H9 (cell line): ENCODE results near the gene ERVW-1. TPM values are rescaled to one million over a fixed set of nuclear protein-coding genes. Genes with fewer than 3 reads are reported as not detected.

Source experiments
- DNase-seq: peaks from one replicate; pipeline ENCODE4 v3.0.0-alpha.2; 2017
- H2AFZ ChIP-seq: one replicate; pipeline ENCODE4 v1.6.1; 2013; ENCODE audit warnings: mild to moderate bottlenecking, low read length, control low read depth, moderate library complexity
- H2AK5ac ChIP-seq: 2 replicates; pipeline ENCODE4 v1.6.1; 2013; ENCODE audit warnings: low read length, control low read depth, mixed read lengths; ENCODE audit not compliant: insufficient read length
- H2BK120ac ChIP-seq: one replicate; pipeline ENCODE4 v1.6.1; 2013; ENCODE audit warnings: low read depth, mild to moderate bottlenecking, low read length, control low read depth, inconsistent platforms; ENCODE audit not compliant: poor library complexity, severe bottlenecking
- H2BK12ac ChIP-seq: 2 replicates; pipeline ENCODE4 v1.6.1; 2013; ENCODE audit warnings: low read length, control low read depth, mixed read lengths, low read depth; ENCODE audit not compliant: insufficient read length
- H2BK15ac ChIP-seq: 2 replicates; pipeline ENCODE4 v1.6.1; 2013; ENCODE audit warnings: low read depth, low read length, control low read depth
- H2BK20ac ChIP-seq: one replicate; pipeline ENCODE4 v1.6.1; 2013; ENCODE audit warnings: low read depth, mild to moderate bottlenecking, low read length, control low read depth, inconsistent platforms; ENCODE audit not compliant: poor library complexity, severe bottlenecking
- H2BK5ac ChIP-seq: 2 replicates; pipeline ENCODE4 v1.6.1; 2013; ENCODE audit warnings: low read length, control low read depth, mixed read lengths; ENCODE audit not compliant: insufficient read length
- H3K14ac ChIP-seq: 2 replicates; pipeline ENCODE4 v1.6.1; 2013; ENCODE audit warnings: low read length, control low read depth; ENCODE audit not compliant: insufficient read depth
- H3K18ac ChIP-seq: 2 replicates; pipeline ENCODE4 v1.6.1; 2013; ENCODE audit warnings: low read depth, mild to moderate bottlenecking, mixed read lengths, low read length, control low read depth; ENCODE audit not compliant: insufficient read length
- H3K23ac ChIP-seq: 2 replicates; pipeline ENCODE4 v1.6.1; 2013; ENCODE audit warnings: low read length, control low read depth, mixed read lengths, low read depth; ENCODE audit not compliant: insufficient read length
- H3K23me2 ChIP-seq: 2 replicates; pipeline ENCODE4 v1.6.1; 2013; ENCODE audit warnings: low read depth, mild to moderate bottlenecking, mixed read lengths, low read length, control low read depth; ENCODE audit not compliant: insufficient read length, poor library complexity, severe bottlenecking
- H3K27ac ChIP-seq: 2 replicates; pipeline ENCODE4 v1.5.1; 2013; ENCODE audit warnings: low read length, control low read depth, mixed read lengths, low read depth; ENCODE audit not compliant: insufficient read length
- H3K27me3 ChIP-seq: 2 replicates; pipeline ENCODE4 v1.6.1; 2013; ENCODE audit warnings: low read length, control low read depth, inconsistent platforms; ENCODE audit not compliant: insufficient read depth
- H3K4ac ChIP-seq: 2 replicates; pipeline ENCODE4 v1.6.1; 2013; ENCODE audit warnings: low read depth, mild to moderate bottlenecking, control low read depth, inconsistent platforms, low read length, moderate library complexity
- H3K4me1 ChIP-seq: 2 replicates; pipeline ENCODE4 v1.6.1; 2013; ENCODE audit warnings: low read length, control low read depth, inconsistent platforms; ENCODE audit not compliant: insufficient read depth
- H3K4me2 ChIP-seq: 2 replicates; pipeline ENCODE4 v1.6.1; 2013; ENCODE audit warnings: low read length, control low read depth, mixed read lengths; ENCODE audit not compliant: insufficient read length, insufficient read depth
- H3K56ac ChIP-seq: 2 replicates; pipeline ENCODE4 v1.6.1; 2013; ENCODE audit warnings: low read depth, mild to moderate bottlenecking, mixed read lengths, low read length, control low read depth; ENCODE audit not compliant: insufficient read length
- H3K79me1 ChIP-seq: 2 replicates; pipeline ENCODE4 v1.6.1; 2013; ENCODE audit warnings: low read depth, mild to moderate bottlenecking, moderate library complexity, low read length, control low read depth, inconsistent platforms; ENCODE audit not compliant: insufficient read depth, poor library complexity, severe bottlenecking
- H3K79me2 ChIP-seq: 2 replicates; pipeline ENCODE4 v1.6.1; 2013; ENCODE audit warnings: low read length, control low read depth, inconsistent platforms; ENCODE audit not compliant: insufficient read depth
- H3K9ac ChIP-seq: 2 replicates; pipeline ENCODE4 v1.6.1; 2013; ENCODE audit warnings: low read length, control low read depth, mixed read lengths; ENCODE audit not compliant: insufficient read length; ENCODE audit errors: extremely low read depth
- H3K9me3 ChIP-seq: one replicate; pipeline ENCODE4 v1.6.1; 2013; ENCODE audit warnings: low read depth, low read length, inconsistent platforms; ENCODE audit not compliant: control insufficient read depth
- H3T11ph ChIP-seq: one replicate; pipeline ENCODE4 v1.6.1; 2013; ENCODE audit warnings: mild to moderate bottlenecking, low read length, control low read depth, inconsistent platforms
- H4K20me1 ChIP-seq: one replicate; pipeline ENCODE4 v1.6.1; 2013; ENCODE audit not compliant: control insufficient read depth, insufficient read length, insufficient read depth
- H4K5ac ChIP-seq: 2 replicates; pipeline ENCODE4 v1.6.1; 2013; ENCODE audit warnings: low read depth, mild to moderate bottlenecking, mixed read lengths, low read length, control low read depth; ENCODE audit not compliant: insufficient read length
- H4K8ac ChIP-seq: replicated peaks from 2 replicates; pipeline ENCODE4 v1.6.1; 2013; ENCODE audit warnings: low read length, control low read depth, mixed read lengths, low read depth; ENCODE audit not compliant: insufficient read length
- H4K91ac ChIP-seq: 2 replicates; pipeline ENCODE4 v1.6.1; 2013; ENCODE audit warnings: low read depth, mild to moderate bottlenecking, moderate library complexity, mixed read lengths, low read length, control low read depth; ENCODE audit not compliant: insufficient read length
- H3K27ac Mint-ChIP-seq, 3 experiments: 2 replicates in 2 of 3; 3 replicates in 1 of 3; pipeline ENCODE4 v1.8.0; 2020 to 2021; ENCODE audit warnings: mixed read lengths in 3 of 3, mild to moderate bottlenecking in 1 of 3, moderate library complexity in 1 of 3
- H3K27me3 Mint-ChIP-seq: 2 replicates; pipeline ENCODE4 v1.8.0; 2021; ENCODE audit warnings: low read depth, mild to moderate bottlenecking, moderate library complexity, mixed read lengths
- H3K36me3 Mint-ChIP-seq, 3 experiments: 2 replicates in 2 of 3; 3 replicates in 1 of 3; pipeline ENCODE4 v1.8.0; 2020 to 2021; ENCODE audit warnings: low read depth in 3 of 3, mixed read lengths in 3 of 3; ENCODE audit not compliant: insufficient read depth in 1 of 3
- H3K4me1 Mint-ChIP-seq, 2 experiments: 2 replicates each; pipeline ENCODE4 v1.8.0; 2020; ENCODE audit warnings: mixed read lengths in 2 of 2
- H3K4me3 Mint-ChIP-seq, 2 experiments: 2 replicates in 1 of 2; 3 replicates in 1 of 2; pipeline ENCODE4 v1.8.0; 2020 to 2021; ENCODE audit warnings: mild to moderate bottlenecking in 2 of 2, mixed read lengths in 2 of 2, moderate library complexity in 1 of 2
- H3K9me3 Mint-ChIP-seq, 2 experiments: 2 replicates in 1 of 2; 3 replicates in 1 of 2; pipeline ENCODE4 v1.8.0; 2020; ENCODE audit warnings: mild to moderate bottlenecking in 2 of 2, mixed read lengths in 2 of 2, moderate library complexity in 1 of 2
- WGBS: extraction: QIAGEN DNeasy Blood & Tissue Kit; methylation state at CpG from one replicate; pipeline ENCODE4 v1.1.7; 2013; ENCODE audit warnings: missing lambda C conversion rate, low lambda C conversion rate, mixed read lengths; ENCODE audit not compliant: insufficient read length; ENCODE audit errors: extremely low coverage; 5-methylcytosine and 5-hydroxymethylcytosine counted together
- total RNA-seq: library from RNA; stranded (reverse); gene quantifications from 2 replicates; pipeline ENCODE4 v1.2.1, GENCODE V29; 2021
- TF ChIP-seq, protein P1 (sequence below): fragments of 200-600 bp; sonication (generic); conservative IDR thresholded peaks from 3 replicates; pipeline ENCODE4 v1.8.0; 2021; ENCODE audit warnings: antibody characterized with exemption, mild to moderate bottlenecking

The ERVW-1 gene
- total RNA-seq, 1 experiment from 2014 or later = not detected

DNA sequence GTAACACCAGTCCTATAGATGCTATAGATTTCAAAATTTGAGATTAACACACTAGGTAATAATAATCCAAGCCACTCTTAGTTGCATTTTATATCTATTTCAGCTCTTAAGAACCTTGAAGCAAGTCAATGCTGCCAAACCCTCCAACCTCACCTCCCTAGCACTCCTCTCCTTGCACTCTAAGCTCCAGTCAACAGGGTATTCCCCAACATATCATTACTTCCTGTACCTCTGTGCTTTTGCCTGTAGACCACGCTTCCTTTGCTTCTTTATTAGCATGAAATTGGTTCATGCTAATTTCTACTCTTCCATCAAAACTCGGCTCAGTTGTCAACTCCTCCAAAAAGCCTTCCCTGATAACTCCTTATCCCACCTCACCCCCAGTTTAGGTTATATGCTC, 26.0 kb upstream of the ERVW-1 start:
- no peak overlapping the region for H4K8ac ChIP-seq
- H3K56ac ChIP-seq = no peak overlapping the region
- H2BK5ac ChIP-seq = no peak overlapping the region
- H3K79me1 ChIP-seq = no peaks in the 10 kb centered on the region
- H2BK20ac ChIP-seq = no peak overlapping the region
- H3K27ac Mint-ChIP-seq = no peak overlapping the region
- no peaks in the 10 kb centered on the region for H3K9me3 Mint-ChIP-seq
- no peak overlapping the region for H2AK5ac ChIP-seq
- no peak overlapping the region for H3K4me3 Mint-ChIP-seq
- no peak overlapping the region for H2AFZ ChIP-seq
- no peaks in the 10 kb centered on the region for H3K27me3 Mint-ChIP-seq
- no peaks in the 10 kb centered on the region for H3K23me2 ChIP-seq
- no peak overlapping the region for H3K4ac ChIP-seq
- no peaks in the 10 kb centered on the region for H3K4me1 Mint-ChIP-seq
- H3K23ac ChIP-seq = no peak overlapping the region
- TF ChIP-seq, protein P1, sequence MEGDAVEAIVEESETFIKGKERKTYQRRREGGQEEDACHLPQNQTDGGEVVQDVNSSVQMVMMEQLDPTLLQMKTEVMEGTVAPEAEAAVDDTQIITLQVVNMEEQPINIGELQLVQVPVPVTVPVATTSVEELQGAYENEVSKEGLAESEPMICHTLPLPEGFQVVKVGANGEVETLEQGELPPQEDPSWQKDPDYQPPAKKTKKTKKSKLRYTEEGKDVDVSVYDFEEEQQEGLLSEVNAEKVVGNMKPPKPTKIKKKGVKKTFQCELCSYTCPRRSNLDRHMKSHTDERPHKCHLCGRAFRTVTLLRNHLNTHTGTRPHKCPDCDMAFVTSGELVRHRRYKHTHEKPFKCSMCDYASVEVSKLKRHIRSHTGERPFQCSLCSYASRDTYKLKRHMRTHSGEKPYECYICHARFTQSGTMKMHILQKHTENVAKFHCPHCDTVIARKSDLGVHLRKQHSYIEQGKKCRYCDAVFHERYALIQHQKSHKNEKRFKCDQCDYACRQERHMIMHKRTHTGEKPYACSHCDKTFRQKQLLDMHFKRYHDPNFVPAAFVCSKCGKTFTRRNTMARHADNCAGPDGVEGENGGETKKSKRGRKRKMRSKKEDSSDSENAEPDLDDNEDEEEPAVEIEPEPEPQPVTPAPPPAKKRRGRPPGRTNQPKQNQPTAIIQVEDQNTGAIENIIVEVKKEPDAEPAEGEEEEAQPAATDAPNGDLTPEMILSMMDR = no peak
- H3K14ac ChIP-seq = no peak overlapping the region
- no peaks in the 10 kb centered on the region for H4K20me1 ChIP-seq
- no peak overlapping the region for H4K5ac ChIP-seq
- H3K27me3 ChIP-seq = no peaks in the 10 kb centered on the region
- no peaks in the 10 kb centered on the region for H3K79me2 ChIP-seq
- H4K91ac ChIP-seq = no peak overlapping the region
- no peak overlapping the region for H3T11ph ChIP-seq
- peaks cover 2 to 50% (median 48%) of the 10 kb centered on the region in 3 experiments; a peak in 6 of 7 replicates for H3K36me3 Mint-ChIP-seq
- H3K4me2 ChIP-seq = no peak overlapping the region
- H3K27ac ChIP-seq = no peak overlapping the region
- no peaks in the 10 kb centered on the region for H3K9me3 ChIP-seq
- no peak overlapping the region for H2BK12ac ChIP-seq
- no peak overlapping the region for H3K9ac ChIP-seq
- H3K4me1 ChIP-seq = no peaks in the 10 kb centered on the region
- no peak for DNase-seq
- no peak overlapping the region for H3K18ac ChIP-seq
- H2BK120ac ChIP-seq = no peak overlapping the region
- WGBS = no CpG with 5 or more reads among the region's 2 CpGs
- no peak overlapping the region for H2BK15ac ChIP-seq
